ENCODE measurements around the gene ZMIZ1.

GRCh38 chr10:79108728-79109127 is 40.0 kb downstream of the ZMIZ1 start:
- TF ChIP-seq CTCF (conservative IDR thresholded peaks at IDR 0.05; ENCODE audit: low read depth in 2 of 2), result no peak
- TF ChIP-seq REST (IDR thresholded peaks at IDR 0.05; ENCODE audit: unreplicated experiment), result no peak
- TF ChIP-seq POLR2AphosphoS5 (IDR thresholded peaks at IDR 0.05; ENCODE audit: low read depth), result no peak
- no peak for TF ChIP-seq EZH2 (IDR thresholded peaks at IDR 0.05; ENCODE audit: low read depth, unreplicated experiment)
- no peak for TF ChIP-seq ETS1 (IDR thresholded peaks at IDR 0.05)
- TF ChIP-seq EZH2phosphoT487 (IDR thresholded peaks at IDR 0.05; ENCODE audit: unreplicated experiment), result no peak

All from GM23338 (cell line).